K562 (cell line): ENCODE data around the gene SCAMP3. TPM values are rescaled to one million over a fixed set of nuclear protein-coding genes. Genes with fewer than 3 reads are reported as not detected.

Experiments
- ATAC-seq: fragments of 200-7000 bp; cut with Tn5 transposase; 3 replicates; pipeline ENCODE4 v1.9.1; 2020; ENCODE audit warnings: moderate library complexity
- BruUV-seq: library from RNA; stranded (reverse); fragments of 400-500 nt; replicated peaks from 2 replicates; lab custom pipeline; 2021; lab: Mats Ljungman, UMichigan
- CTCF ChIA-PET: fragments of 300-600 bp; formaldehyde crosslinking; extraction: SDS; loops from one replicate; lab custom pipeline; 2021; ENCODE audit warnings: low intra/inter-chr PET ratio; lab: Yijun Ruan, JAX
- POLR2A ChIA-PET: fragments of 300-600, 350-650 bp; sonication (Branson Sonifier 250); formaldehyde crosslinking; extraction: SDS; loops from one replicate; lab custom pipeline; 2021; ENCODE audit warnings: antibody characterized with exemption, inconsistent platforms; lab: Yijun Ruan, JAX
- DNase-seq, 4 experiments: peaks; one replicate each; pipeline versions ENCODE4 v3.0.0 to v3.0.0-alpha.2; 2011 to 2018; ENCODE audit warnings: low spot score in 3 of 4, mixed read lengths in 3 of 4; ENCODE audit errors: extremely low read depth in 1 of 4
- FAIRE-seq: peaks from 2 replicates; lab custom pipeline; 2011; peaks lifted over from hg19 to GRCh38; lab: Jason Lieb, UNC
- H2AFZ ChIP-seq: 2 replicates; pipeline ENCODE4 v1.6.0; 2011; ENCODE audit warnings: low read depth, low read length, control low read depth, inconsistent platforms
- H3K27ac ChIP-seq: fragments of 200-600 bp; 3 replicates; pipeline ENCODE4 v1.8.0; 2011; ENCODE audit warnings: low read depth, mild to moderate bottlenecking, control low read depth, inconsistent platforms, low read length, moderate library complexity, mixed read lengths; ENCODE audit errors: extremely low read depth
- H3K27me3 ChIP-seq, 2 experiments: fragments of 300-600 bp in 1 of 2; 2 replicates in 1 of 2; 3 replicates in 1 of 2; pipeline versions ENCODE4 v1.6.0 to v1.8.0; 2011; ENCODE audit warnings: inconsistent platforms in 2 of 2, low read length in 2 of 2, mild to moderate bottlenecking in 1 of 2, mixed read lengths in 1 of 2, moderate library complexity in 1 of 2; ENCODE audit not compliant: control insufficient read depth in 2 of 2, insufficient read depth in 2 of 2
- H3K36me3 ChIP-seq: fragments of 300-600 bp; 3 replicates; pipeline ENCODE4 v1.8.0; 2011; ENCODE audit warnings: mild to moderate bottlenecking, low read length, inconsistent platforms; ENCODE audit not compliant: control insufficient read depth, insufficient read depth
- H3K4me1 ChIP-seq, 2 experiments: fragments of 200-600 bp in 1 of 2; replicated peaks in 1 of 2; 2 replicates in 1 of 2; 3 replicates in 1 of 2; pipeline versions ENCODE4 v1.5.1 to v1.8.0; 2011; ENCODE audit warnings: inconsistent platforms in 2 of 2, low read length in 2 of 2, mild to moderate bottlenecking in 1 of 2, mixed read lengths in 1 of 2, moderate library complexity in 1 of 2; ENCODE audit not compliant: control insufficient read depth in 2 of 2, insufficient read depth in 2 of 2
- H3K4me2 ChIP-seq: 2 replicates; pipeline ENCODE4 v1.6.1; 2011; ENCODE audit warnings: low read length, control low read depth, inconsistent platforms, mixed read lengths; ENCODE audit not compliant: insufficient read depth
- H3K4me3 ChIP-seq: fragments of 200-600 bp; sonication (generic), shearing (Covaris generic); 2 replicates; pipeline ENCODE4 v1.5.1; 2016; ENCODE audit warnings: control low read depth, inconsistent platforms
- H3K79me2 ChIP-seq: fragments of 200-600 bp; 3 replicates; pipeline ENCODE4 v1.8.0; 2011; ENCODE audit warnings: low read length, inconsistent platforms; ENCODE audit not compliant: control insufficient read depth, insufficient read depth
- H3K9ac ChIP-seq, 2 experiments: 2 replicates each; pipeline versions ENCODE4 v1.6.0 to v1.6.1; 2011; ENCODE audit warnings: low read depth in 2 of 2, low read length in 2 of 2, control low read depth in 1 of 2, inconsistent platforms in 1 of 2, mild to moderate bottlenecking in 1 of 2, mixed read lengths in 1 of 2; ENCODE audit not compliant: insufficient read depth in 1 of 2
- H3K9me1 ChIP-seq: one replicate; pipeline ENCODE4 v1.6.0; 2011; ENCODE audit warnings: inconsistent platforms, mild to moderate bottlenecking, low read length, moderate library complexity; ENCODE audit not compliant: control insufficient read depth, insufficient read depth
- H3K9me3 ChIP-seq: replicated peaks from 2 replicates; pipeline ENCODE4 v1.5.1; 2011; ENCODE audit warnings: low read depth, low read length, inconsistent platforms; ENCODE audit not compliant: control insufficient read depth, insufficient read depth
- H4K20me1 ChIP-seq: replicated peaks from 2 replicates; pipeline ENCODE4 v1.6.1; 2011; ENCODE audit warnings: low read length, inconsistent platforms, mixed read lengths; ENCODE audit not compliant: control insufficient read depth, insufficient read depth
- ATF3 ChIP-seq, 2 experiments: fragments of 450-650 bp in 1 of 2; sonication (generic) in 1 of 2; formaldehyde crosslinking in 1 of 2; IDR thresholded peaks in 1 of 2; conservative IDR thresholded peaks in 1 of 2; 2 replicates each; pipeline versions ENCODE4 v1.6.1 to v1.8.1; 2016 to 2023; ENCODE audit warnings: mild to moderate bottlenecking in 2 of 2, moderate library complexity in 2 of 2, inconsistent platforms in 1 of 2, missing genetic modification reagents in 1 of 2
- CEBPB ChIP-seq: fragments of 450-650 bp; IDR thresholded peaks from 2 replicates; pipeline ENCODE4 v1.6.1; 2016; ENCODE audit warnings: missing genetic modification characterization, missing compliant biosample characterization
- DIDO1 ChIP-seq: fragments of 450-650 bp; IDR thresholded peaks from 2 replicates; pipeline ENCODE4 v1.6.1; 2016; ENCODE audit warnings: low read depth, missing biosample characterization, missing genetic modification characterization
- DMBX1 ChIP-seq: fragments of 250-450 bp; sonication (Bioruptor Pico); IDR thresholded peaks from 2 replicates; pipeline ENCODE4 v1.8.0; 2022; ENCODE audit warnings: inconsistent platforms, mild to moderate bottlenecking, moderate library complexity, borderline replicate concordance
- KLF10 ChIP-seq: fragments of 250-450 bp; sonication (Bioruptor Pico); IDR thresholded peaks from 2 replicates; pipeline ENCODE4 v1.6.1; 2021; ENCODE audit warnings: matching md5 sums
- MCM3 ChIP-seq: fragments of 450-650 bp; IDR thresholded peaks from 2 replicates; pipeline ENCODE4 v1.6.1; 2016
- MIER1 ChIP-seq: fragments of 450-650 bp; IDR thresholded peaks from 2 replicates; pipeline ENCODE4 v1.6.1; 2016; ENCODE audit warnings: antibody characterized with exemption, mild to moderate bottlenecking, low read depth
- NFATC3 ChIP-seq: fragments of 450-650 bp; IDR thresholded peaks from 2 replicates; pipeline ENCODE4 v1.6.1; 2017; ENCODE audit warnings: mild to moderate bottlenecking
- RCOR1 ChIP-seq, 2 experiments: IDR thresholded peaks; 2 replicates each; pipeline ENCODE4 v1.6.1; 2012; ENCODE audit warnings: low read depth in 2 of 2, low read length in 2 of 2, borderline replicate concordance in 1 of 2, improper control_type of control experiment in 1 of 2
- USF1 ChIP-seq: sonication (generic); formaldehyde crosslinking; IDR thresholded peaks from 2 replicates; pipeline ENCODE4 v1.9.0; 2022; ENCODE audit warnings: mild to moderate bottlenecking, missing genetic modification reagents
- YY1 ChIP-seq, 3 experiments: IDR thresholded peaks; 2 replicates each; pipeline ENCODE4 v1.6.1; 2011; ENCODE audit warnings: low read length in 2 of 3, mild to moderate bottlenecking in 2 of 3, moderate library complexity in 2 of 3, borderline replicate concordance in 1 of 3, control low read depth in 1 of 3, low read depth in 1 of 3; ENCODE audit not compliant: insufficient read depth in 3 of 3, insufficient replicate concordance in 2 of 3, control insufficient read depth in 1 of 3, insufficient read length in 1 of 3; ENCODE audit errors: extremely low read depth in 1 of 3
- ZBTB7A ChIP-seq: IDR thresholded peaks from 2 replicates; pipeline ENCODE4 v1.6.1; 2011; ENCODE audit warnings: low read depth, mild to moderate bottlenecking, low read length, moderate library complexity, borderline replicate concordance; ENCODE audit not compliant: control insufficient read depth
- ZNF395 ChIP-seq: fragments of 200-800 bp; sonication (Bioruptor generic); IDR thresholded peaks from 2 replicates; pipeline ENCODE4 v1.6.1; 2017; ENCODE audit warnings: missing genetic modification characterization, missing compliant biosample characterization
- WGBS: fragments of 100-300 bp; shearing (Covaris generic); methylation state at CpG from one replicate; pipeline ENCODE4 v1.1.6; 2016; ENCODE audit warnings: low coverage, mixed read lengths; ENCODE audit not compliant: insufficient coverage; ENCODE audit errors: missing lambda C conversion rate; 5-methylcytosine and 5-hydroxymethylcytosine counted together
- in situ Hi-C: fragments of 300-500 bp; cut with MboI; formaldehyde crosslinking; loops from 4 replicates; pipeline ENCODE4 v1.15.0; 2018; ENCODE audit warnings: inconsistent platforms, mixed read lengths
- intact Hi-C: fragments of 100-400 bp; cut with micrococcal nuclease; formaldehyde crosslinking; loops from 2 replicates; pipeline ENCODE4 v1.14.2; 2022
- polyA plus RNA-seq, 8 experiments: library from polyadenylated mRNA; depleted of rRNA in 4 of 8; stranded (reverse) in 5 of 8; unstranded in 3 of 8; fragments of >200 nt; fragmentation: Nextera tagmentation in 2 of 8; fragmentation: Illumina TruSeq in 1 of 8; extraction: Ambion mirVana in 2 of 8; extraction: Trizol in 1 of 8; gene quantifications; 2 replicates each; pipeline versions ENCODE4 v1.2.1 to v1.2.3, GENCODE V29; 2011 to 2014; ENCODE audit warnings: inconsistent platforms in 1 of 8, missing spikeins in 1 of 8
- total RNA-seq, 7 experiments: library from RNA; depleted of rRNA in 6 of 7; stranded (reverse); fragments of >200 nt in 6 of 7; fragmentation: Illumina TruSeq in 2 of 7; extraction: Trizol in 2 of 7; gene quantifications; 2 replicates each; pipeline versions ENCODE4 v1.2.1 to v1.2.3, GENCODE V29; 2011 to 2021; ENCODE audit warnings: low replicate concordance in 1 of 7

SCAMP3 gene
- total and polyA plus RNA-seq, 9 of the 15 experiments (the other 6 are each of a cell fraction or from before 2014, with no cell fraction given), result 14.2 to 131 (median 86.1) TPM

GRCh38 chr1:155219592-155220031 is 42.5 kb downstream of the SCAMP3 start (continued):
- peak; percentile 90 to 98 (median 92) for TF ChIP-seq YY1 (IDR thresholded peaks at IDR 0.05; ENCODE audit: borderline replicate concordance in 1 of 3, control insufficient read depth in 1 of 3, extremely low read depth in 1 of 3, insufficient read depth in 3 of 3, insufficient read length in 1 of 3, insufficient replicate concordance in 2 of 3, low read depth in 1 of 3, low read length in 2 of 3)
- TF ChIP-seq ZNF395 (CRISPR knock-in tag), result peak; percentile 30; the same call in 1 of the 2 replicates
- TF ChIP-seq MCM3, result no peak
- TF ChIP-seq ATF3 (IDR thresholded peaks at IDR 0.05), result peak; percentile 9; the same call in 1 of the 2 replicates
- no peak for TF ChIP-seq ATF3 (CRISPR knock-in tag; conservative IDR thresholded peaks at IDR 0.05)

GRCh38 chr1:155218854-155219591 is 43.1 kb downstream of the SCAMP3 start:
- peaks cover 9 to 22% of the 10 kb centered on the region in 2 experiments; a peak in 4 of 5 replicates for H3K4me1 ChIP-seq
- no peaks in the 10 kb centered on the region for H3K79me2 ChIP-seq
- intact Hi-C loops, result no loop called here
- DNase-seq, result peak; percentile 64 to 82 (median 66)
- no peaks in the 10 kb centered on the region for H4K20me1 ChIP-seq
- ATAC-seq, result peak; percentile 77
- BruUV-seq, result no TSS peak
- H3K9ac ChIP-seq, result peak overlapping the region; percentile 27 to 46; a peak in 2 of 4 replicates
- WGBS, result 23% methylated on average over 7 of the region's 7 CpGs
- H3K9me1 ChIP-seq, result no peaks in the 10 kb centered on the region
- peak overlapping the region; percentile 42 for H3K4me2 ChIP-seq
- H3K27me3 ChIP-seq, result no peaks in the 10 kb centered on the region
- no peaks in the 10 kb centered on the region for H3K9me3 ChIP-seq
- H3K27ac ChIP-seq, result peak overlapping the region; percentile 44
- peak overlapping the region; percentile 95 for H2AFZ ChIP-seq
- ChIA-PET CTCF (no interaction called here), POLR2A (interaction anchor here (0.6 to 1.8 kb wide), 5 partner anchors 10 to 993 kb away, joined by 3 to 10 read pairs (median 4); partner anchors contain the start of gene MTX1)
- H3K36me3 ChIP-seq, result no peaks in the 10 kb centered on the region; the same call in 2 of the 3 replicates
- in situ Hi-C loops, result no loop called here
- FAIRE-seq, result peak; percentile 84
- peak overlapping the region; percentile 13; the same call in 1 of the 2 replicates for H3K4me3 ChIP-seq
- TF ChIP-seq CEBPB (tag) (0 out of 2 replicates have a peak, but pooled peaks have one; percentile 24), DIDO1 (peak; percentile 83; the same call in 1 of the 2 replicates), USF1 (CRISPR knock-in tag) (peak; percentile 98), NFATC3 (no peak), RCOR1 (IDR thresholded peaks at IDR 0.05; ENCODE audit: borderline replicate concordance in 1 of 2, low read depth in 2 of 2, low read length in 2 of 2) (peak in 1 of 2 experiments; percentile 31; a peak in 1 of 4 replicates), KLF10 (no peak), MIER1 (peak; percentile 17; the same call in 1 of the 2 replicates), DMBX1 (no peak), ZBTB7A (no peak)
